Kidney (tissue), 14 donors: Measurements from ENCODE around the gene IL1RAPL2. TPM values are rescaled to one million over a fixed set of nuclear protein-coding genes. Genes with fewer than 3 reads are reported as not detected.
A peak's percentile ranks its signal among the peaks of the same experiment; 100 is the strongest.

ENCODE experiments used
- DNase-seq, 5 donors: peaks; one replicate each; pipeline ENCODE4 v3.0.0-alpha.2; 2013 to 2020
- FAIRE-seq: peaks from 2 replicates; lab custom pipeline; 2012; peaks lifted over from hg19 to GRCh38; lab: Jason Lieb, UNC
- H3K27ac ChIP-seq, 2 donors: one replicate each; pipeline ENCODE4 v1.7.0; 2013; ENCODE audit warnings: low read depth in 2 of 2, low read length in 2 of 2, inconsistent platforms in 1 of 2
- H3K27me3 ChIP-seq: one replicate; pipeline ENCODE4 v1.7.1; 2013; ENCODE audit warnings: low read length, inconsistent platforms; ENCODE audit not compliant: control insufficient read depth, insufficient read depth
- H3K36me3 ChIP-seq, 3 donors: one replicate each; pipeline versions ENCODE4 v1.7.0 to v1.7.1; 2013; ENCODE audit warnings: low read length in 3 of 3, control low read depth in 1 of 3, inconsistent platforms in 1 of 3; ENCODE audit not compliant: insufficient read depth in 3 of 3, control insufficient read depth in 2 of 3
- H3K4me1 ChIP-seq, 3 donors: one replicate each; pipeline versions ENCODE4 v1.7.0 to v1.7.1; 2013; ENCODE audit warnings: low read length in 3 of 3, inconsistent platforms in 1 of 3, low read depth in 1 of 3; ENCODE audit not compliant: control insufficient read depth in 2 of 3, insufficient read depth in 2 of 3
- H3K4me3 ChIP-seq, 3 donors: one replicate each; pipeline versions ENCODE4 v1.7.0 to v1.8.1; 2013; ENCODE audit warnings: low read length in 3 of 3, control low read depth in 1 of 3, inconsistent platforms in 1 of 3
- H3K9ac ChIP-seq, 3 donors: one replicate each; pipeline versions ENCODE4 v1.7.0 to v1.7.1; 2013; ENCODE audit warnings: low read length in 3 of 3, control low read depth in 1 of 3, inconsistent platforms in 1 of 3
- H3K9me3 ChIP-seq, 3 donors: one replicate each; pipeline versions ENCODE4 v1.7.0 to v1.7.1; 2013; ENCODE audit warnings: low read length in 3 of 3, control low read depth in 1 of 3, inconsistent platforms in 1 of 3; ENCODE audit not compliant: control insufficient read depth in 2 of 3, insufficient read depth in 1 of 3
- intact Hi-C: fragments of 100-400 bp; cut with DNase I; formaldehyde crosslinking; loops from one replicate; pipeline ENCODE4 v1.11.1; 2022
- polyA plus RNA-seq: library from polyadenylated mRNA; stranded (reverse); fragments of 350-450 nt; fragmentation: Illumina TruSeq; extraction: RNeasy Lipid Tissue Mini Kit (QIAGEN cat#74804); gene quantifications from one replicate; pipeline ENCODE4 v1.2.3, GENCODE V29; 2014; ENCODE audit warnings: low read depth, low replicate concordance; ENCODE audit not compliant: insufficient read depth
- total RNA-seq: library from RNA; stranded (reverse); fragmentation: NEBNext Ultra II Directional; extraction: Animal tissue kit (Norgen Biotek cat#: 25700); gene quantifications from one replicate; pipeline ENCODE4 v1.2.1, GENCODE V29; 2021
- TF ChIP-seq, protein P1 (sequence below): IDR thresholded peaks from 3 replicates; pipeline ENCODE4 v1.5.1; 2012; ENCODE audit warnings: mild to moderate bottlenecking, moderate library complexity, borderline replicate concordance; ENCODE audit not compliant: insufficient read depth; ENCODE audit errors: extremely low read depth
- donor health status: control.
- donor health status: control.
- donor health status: control.
- donor health status: control.
- donor health status: control.
- donor health status: DM: yes; HTN: yes; CAD: no.
- donor health status: Normal renal cell carcinoma (clear cell type).

IL1RAPL2 gene
- total and polyA plus RNA-seq, 2 donors from 2014 or later: 0.13 to 0.25 TPM

DNA sequence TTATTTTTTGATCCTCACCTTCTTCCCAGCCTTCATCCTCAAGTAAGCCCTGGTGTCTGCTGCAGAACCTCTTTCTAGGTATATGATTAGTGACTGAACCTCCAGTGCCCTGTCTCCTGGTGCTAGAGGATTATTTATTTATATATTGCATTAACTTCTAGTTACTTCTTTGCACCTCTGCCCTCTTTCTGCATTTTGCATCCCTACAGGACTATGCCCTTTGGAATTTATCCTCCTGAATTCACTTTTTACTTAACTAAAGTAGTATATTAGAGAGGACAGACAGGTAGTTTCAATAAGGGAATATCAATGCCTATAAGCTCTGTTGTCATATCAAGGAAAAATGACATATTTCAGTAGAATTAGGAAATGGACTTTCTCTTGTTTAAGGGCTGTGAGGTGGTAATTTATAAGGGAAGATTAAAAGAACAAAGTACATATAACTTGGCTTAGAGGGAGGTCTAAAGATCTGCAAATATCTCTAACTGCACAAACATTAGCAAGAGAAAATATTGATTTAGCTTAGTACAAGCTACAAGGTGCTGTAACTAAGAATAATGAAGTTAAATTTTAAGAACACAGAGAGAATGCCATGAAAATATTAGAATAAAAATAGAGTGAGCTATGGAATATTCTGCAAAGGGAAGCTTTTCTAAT is 472.8 kb downstream of the IL1RAPL2 start:
- no peaks in the 10 kb centered on the region for H3K9me3 ChIP-seq
- no peak overlapping the region for H3K9ac ChIP-seq
- TF ChIP-seq, protein P1, sequence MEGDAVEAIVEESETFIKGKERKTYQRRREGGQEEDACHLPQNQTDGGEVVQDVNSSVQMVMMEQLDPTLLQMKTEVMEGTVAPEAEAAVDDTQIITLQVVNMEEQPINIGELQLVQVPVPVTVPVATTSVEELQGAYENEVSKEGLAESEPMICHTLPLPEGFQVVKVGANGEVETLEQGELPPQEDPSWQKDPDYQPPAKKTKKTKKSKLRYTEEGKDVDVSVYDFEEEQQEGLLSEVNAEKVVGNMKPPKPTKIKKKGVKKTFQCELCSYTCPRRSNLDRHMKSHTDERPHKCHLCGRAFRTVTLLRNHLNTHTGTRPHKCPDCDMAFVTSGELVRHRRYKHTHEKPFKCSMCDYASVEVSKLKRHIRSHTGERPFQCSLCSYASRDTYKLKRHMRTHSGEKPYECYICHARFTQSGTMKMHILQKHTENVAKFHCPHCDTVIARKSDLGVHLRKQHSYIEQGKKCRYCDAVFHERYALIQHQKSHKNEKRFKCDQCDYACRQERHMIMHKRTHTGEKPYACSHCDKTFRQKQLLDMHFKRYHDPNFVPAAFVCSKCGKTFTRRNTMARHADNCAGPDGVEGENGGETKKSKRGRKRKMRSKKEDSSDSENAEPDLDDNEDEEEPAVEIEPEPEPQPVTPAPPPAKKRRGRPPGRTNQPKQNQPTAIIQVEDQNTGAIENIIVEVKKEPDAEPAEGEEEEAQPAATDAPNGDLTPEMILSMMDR: no peak
- no peak overlapping the region for H3K4me3 ChIP-seq
- no peaks in the 10 kb centered on the region for H3K4me1 ChIP-seq
- intact Hi-C loops: no loop called here
- no peak for DNase-seq
- FAIRE-seq: peak; percentile 19
- H3K27me3 ChIP-seq: no peaks in the 10 kb centered on the region
- H3K36me3 ChIP-seq: no peaks in the 10 kb centered on the region
- H3K27ac ChIP-seq: no peak overlapping the region

DNA sequence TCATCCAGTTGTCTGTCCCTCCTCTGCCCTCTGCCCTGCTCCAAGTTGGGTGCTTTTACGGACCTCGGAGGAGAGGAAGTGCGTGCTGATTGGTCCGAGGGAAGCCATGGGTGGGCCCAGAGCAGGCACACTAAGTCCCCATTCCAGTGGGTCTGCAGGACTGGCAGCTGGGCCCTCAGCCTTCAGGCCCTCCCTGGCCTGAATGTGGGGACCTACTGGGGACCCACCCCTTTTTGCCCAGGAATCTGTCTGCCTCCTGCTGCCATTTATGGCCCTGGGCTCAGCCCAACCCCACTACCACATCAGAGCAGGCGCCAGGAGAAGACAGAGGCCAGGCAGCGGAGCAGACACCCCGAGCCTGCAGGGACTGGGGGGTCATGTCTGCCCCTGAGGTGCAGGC is 484.9 kb downstream of the IL1RAPL2 start:
- Histone ChIP-seq H3K27me3 (no peaks in the 10 kb centered on the region), H3K27ac (no peak overlapping the region), H3K9me3 (no peaks in the 10 kb centered on the region), H3K9ac (no peak overlapping the region), H3K4me1 (no peaks in the 10 kb centered on the region), H3K36me3 (no peaks in the 10 kb centered on the region), H3K4me3 (no peak overlapping the region)
- FAIRE-seq (no peak), DNase-seq (peak in 1 of 5 donors; percentile 50)
- TF ChIP-seq, protein P1: no peak
- intact Hi-C loops: no loop called here

DNA sequence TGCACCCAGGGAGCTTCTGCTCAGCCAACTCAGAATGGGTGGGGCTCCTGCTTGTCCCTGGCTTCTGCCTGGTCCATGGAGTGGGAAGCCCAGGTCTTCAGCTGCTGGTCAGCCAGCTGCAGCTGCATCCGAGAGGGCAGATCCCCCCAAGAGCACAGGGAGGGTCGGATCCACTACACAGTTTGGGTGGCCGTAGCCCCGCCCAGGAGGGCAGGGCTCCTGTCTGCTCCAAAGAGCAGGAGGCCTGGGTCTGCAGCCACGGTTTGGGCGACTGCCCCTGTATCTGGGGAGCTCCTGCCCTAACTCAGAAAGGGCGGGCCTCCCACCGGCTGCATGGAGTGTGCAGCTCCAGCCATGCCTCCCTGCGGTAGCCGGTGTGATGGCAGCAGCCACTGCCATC is 485.4 kb downstream of the IL1RAPL2 start:
- no peaks in the 10 kb centered on the region for H3K4me1 ChIP-seq
- DNase-seq (peak in 1 of 5 donors; percentile 63), FAIRE-seq (no peak)
- H3K4me3 ChIP-seq: no peak overlapping the region
- H3K27ac ChIP-seq: no peak overlapping the region
- H3K9me3 ChIP-seq: no peaks in the 10 kb centered on the region
- TF ChIP-seq, protein P1: no peak
- no peaks in the 10 kb centered on the region for H3K36me3 ChIP-seq
- H3K9ac ChIP-seq: no peak overlapping the region
- H3K27me3 ChIP-seq: no peaks in the 10 kb centered on the region
- intact Hi-C loops: no loop called here

DNA sequence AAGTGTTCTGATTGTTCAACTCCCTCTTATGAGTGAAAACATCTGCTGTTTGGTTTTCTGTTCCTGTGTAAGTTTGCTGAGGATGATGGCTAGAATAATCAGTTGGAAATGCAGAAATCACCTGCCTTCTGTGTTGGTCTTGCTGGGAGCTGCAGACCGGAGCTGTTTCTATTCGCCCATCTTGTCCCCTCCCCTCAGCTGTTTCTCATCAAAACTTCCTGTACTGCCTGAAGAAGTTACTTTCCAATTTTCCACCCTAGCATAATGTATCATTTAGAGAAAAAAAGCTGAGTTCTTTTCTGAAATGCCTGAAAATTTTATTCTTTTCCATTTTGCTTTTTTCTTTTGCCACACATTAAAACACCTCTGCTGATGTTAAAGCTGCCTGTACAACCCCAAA is 486.9 kb downstream of the IL1RAPL2 start:
- TF ChIP-seq, protein P1: no peak
- Histone ChIP-seq H3K36me3 (no peaks in the 10 kb centered on the region), H3K4me1 (no peaks in the 10 kb centered on the region), H3K4me3 (no peak overlapping the region), H3K27ac (no peak overlapping the region), H3K9me3 (no peaks in the 10 kb centered on the region), H3K9ac (no peak overlapping the region), H3K27me3 (no peaks in the 10 kb centered on the region)
- DNase-seq: no peak
- no peak for FAIRE-seq
- intact Hi-C loops: no loop called here
